ENCODE data around the gene CRB3.
"Not testable (repeated sequence)": the region's sequence is repeated elsewhere in the genome, so short reads cannot be mapped to it uniquely, and the experiment has no call there.

Gene CRB3

DNA sequence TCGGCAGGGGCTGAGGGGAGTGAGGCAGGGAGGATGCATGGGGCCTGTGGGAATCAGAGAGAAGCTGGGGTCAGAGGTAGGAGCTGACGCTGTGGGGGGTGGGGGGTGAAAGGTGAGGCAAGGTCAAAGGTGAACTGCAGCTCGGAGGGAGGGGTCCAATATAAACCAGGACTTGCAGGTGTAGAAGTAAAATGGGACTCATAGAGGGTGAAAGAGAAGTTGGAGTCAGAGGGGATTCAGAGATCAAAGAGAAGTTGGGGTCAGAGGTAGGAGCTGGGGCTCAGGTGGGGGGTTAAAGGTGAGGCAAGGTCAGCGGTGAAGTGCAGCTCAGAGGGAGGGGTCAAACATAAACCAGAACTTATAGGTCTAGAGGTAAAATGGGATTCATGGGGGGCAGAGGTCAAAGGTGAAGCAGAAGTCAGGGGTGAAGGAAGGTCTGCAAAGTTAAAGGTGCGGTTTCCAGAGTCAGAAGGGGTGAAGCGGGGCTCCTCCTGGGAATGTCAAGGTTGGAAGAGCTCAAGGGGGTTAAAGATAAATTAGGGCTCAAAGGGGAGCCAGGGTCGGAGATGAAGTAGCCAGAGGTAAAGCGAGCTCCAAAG, 30.5 kb downstream of the CRB3 start:
- DNase-seq (ENCODE audit: low read depth): no peak

DNA sequence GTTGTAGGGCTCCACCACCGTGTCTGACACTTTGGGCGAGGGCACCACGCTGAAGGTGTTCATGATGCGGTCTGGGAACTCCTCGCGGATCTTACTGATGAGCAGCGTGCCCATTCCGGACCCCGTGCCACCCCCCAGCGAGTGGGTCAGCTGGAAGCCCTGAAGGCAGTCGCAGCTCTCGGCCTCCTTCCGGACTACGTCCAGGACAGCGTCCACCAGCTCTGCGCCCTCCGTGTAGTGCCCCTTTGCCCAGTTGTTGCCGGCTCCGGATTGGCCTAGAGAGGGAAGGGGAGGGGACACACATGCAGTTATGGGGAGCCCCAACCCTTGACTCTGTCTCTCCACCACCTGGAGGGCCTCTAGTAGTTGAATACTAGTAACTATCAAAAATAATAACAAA, 31.9 kb downstream of the CRB3 start:
- no peak for DNase-seq (ENCODE audit: low read depth)

DNA sequence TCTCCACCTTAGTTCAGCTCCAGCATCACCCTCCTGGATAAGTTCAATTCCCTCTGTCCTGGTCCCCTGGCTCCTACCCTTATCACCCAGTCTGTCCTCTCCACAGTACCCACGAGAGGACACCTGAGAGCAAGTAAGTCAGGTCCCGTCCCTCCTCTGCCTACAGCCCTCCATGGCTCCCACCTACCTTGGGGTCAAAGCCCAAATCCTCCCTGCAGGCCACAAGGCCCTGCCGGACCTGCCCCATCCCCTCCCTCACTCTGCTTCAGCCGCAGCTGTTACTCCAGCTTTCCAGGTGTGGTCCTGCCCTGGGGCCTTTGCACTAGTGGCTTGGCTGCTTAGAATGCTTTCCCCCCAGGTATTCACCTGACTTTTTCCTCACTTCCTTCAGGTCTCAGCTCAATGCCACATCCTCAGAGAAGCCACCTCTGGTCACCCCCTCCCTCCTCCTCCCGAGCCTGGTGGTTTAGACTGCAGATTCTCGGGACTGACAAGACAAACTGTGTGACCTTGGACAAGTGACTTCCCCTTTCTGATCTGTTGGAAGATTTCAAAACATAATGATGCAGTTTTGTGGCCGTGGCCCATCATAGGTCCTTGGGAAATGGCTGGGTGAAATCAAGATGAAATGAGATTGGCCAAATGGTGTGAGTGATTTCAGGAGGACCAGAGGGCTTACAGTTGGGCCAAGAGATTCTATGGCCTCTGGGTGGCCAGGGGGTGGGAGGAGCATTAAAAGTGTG, 34.4 kb downstream of the CRB3 start:
- DNase-seq (ENCODE audit: low read depth): no peak

DNA sequence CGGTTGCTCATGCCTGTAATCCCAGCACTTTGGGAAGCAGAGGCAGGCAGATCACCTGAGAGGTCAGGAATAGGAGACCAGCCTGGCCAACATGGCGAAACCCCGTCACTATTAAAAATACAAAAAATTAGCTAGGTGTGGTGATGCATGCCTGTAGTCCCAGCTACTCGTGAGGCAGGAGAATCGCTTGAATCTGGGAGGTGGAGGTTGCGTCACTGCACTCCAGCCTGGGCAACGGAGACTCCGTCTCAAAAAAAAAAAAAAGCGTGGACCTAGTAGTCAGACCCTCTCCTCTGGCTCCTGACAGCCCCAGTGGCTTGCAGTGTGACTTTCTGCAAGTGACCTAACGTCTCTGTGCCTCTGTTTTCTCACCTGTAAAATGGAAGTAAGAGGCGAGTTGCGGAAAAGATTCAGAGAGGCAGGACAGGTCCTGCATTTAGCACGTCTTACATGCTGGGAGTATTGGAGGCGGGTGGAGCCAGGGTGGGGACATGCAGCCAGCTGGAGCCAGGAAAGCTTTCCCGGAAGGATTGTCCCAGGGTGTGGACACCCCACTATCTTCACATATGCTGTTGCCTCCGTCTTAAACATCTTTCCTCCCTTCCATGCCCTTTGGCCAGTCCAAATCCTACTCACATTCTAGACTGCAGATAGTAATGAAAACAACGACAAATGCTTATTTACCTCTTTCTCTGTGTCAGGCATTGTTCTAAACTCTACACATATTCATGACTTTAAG, 35.1 kb downstream of the CRB3 start:
- DNase-seq (ENCODE audit: low read depth): no peak

DNA sequence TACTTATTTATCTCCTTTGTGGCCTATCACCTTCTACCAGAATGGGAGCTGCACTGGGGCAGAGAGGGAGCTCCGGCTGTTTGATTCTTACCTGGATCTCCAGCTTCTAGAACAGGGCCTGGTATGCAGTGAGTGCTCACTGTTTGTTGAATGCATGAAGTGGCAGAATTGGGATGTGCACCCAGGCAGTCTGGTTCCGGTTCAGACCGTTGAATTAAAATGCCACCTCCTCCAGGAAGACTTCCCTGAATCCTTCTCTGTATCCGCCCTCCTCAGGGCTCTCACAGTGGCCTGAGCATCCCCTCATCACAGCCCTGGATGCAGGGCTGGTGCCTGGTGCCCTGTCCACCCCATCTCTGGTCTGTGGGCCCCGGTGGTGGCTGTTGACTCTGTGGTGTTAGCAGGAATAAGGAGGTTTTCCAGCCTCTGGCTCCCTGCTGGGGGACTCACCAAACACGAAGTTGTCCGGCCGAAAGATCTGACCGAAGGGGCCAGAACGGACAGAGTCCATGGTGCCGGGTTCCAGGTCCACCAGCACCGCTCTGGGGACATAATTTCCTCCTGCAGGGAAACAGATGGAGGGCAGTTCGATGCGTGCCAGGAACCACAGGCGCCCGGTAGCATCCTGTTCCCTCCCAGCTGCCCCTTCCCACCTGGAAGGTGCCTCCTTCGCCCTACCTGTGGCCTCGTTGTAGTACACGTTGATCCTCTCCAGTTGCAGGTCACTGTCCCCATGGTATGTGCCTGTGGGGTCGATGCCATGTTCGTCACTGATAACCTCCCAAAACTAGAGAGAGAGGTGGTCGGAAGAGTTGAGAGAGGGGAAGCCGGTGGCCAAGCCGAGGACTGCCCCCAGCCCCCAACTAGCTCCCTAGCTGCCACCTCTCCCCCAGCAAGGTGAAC, 37.0 kb downstream of the CRB3 start:
- no peak for DNase-seq (ENCODE audit: low read depth)

DNA sequence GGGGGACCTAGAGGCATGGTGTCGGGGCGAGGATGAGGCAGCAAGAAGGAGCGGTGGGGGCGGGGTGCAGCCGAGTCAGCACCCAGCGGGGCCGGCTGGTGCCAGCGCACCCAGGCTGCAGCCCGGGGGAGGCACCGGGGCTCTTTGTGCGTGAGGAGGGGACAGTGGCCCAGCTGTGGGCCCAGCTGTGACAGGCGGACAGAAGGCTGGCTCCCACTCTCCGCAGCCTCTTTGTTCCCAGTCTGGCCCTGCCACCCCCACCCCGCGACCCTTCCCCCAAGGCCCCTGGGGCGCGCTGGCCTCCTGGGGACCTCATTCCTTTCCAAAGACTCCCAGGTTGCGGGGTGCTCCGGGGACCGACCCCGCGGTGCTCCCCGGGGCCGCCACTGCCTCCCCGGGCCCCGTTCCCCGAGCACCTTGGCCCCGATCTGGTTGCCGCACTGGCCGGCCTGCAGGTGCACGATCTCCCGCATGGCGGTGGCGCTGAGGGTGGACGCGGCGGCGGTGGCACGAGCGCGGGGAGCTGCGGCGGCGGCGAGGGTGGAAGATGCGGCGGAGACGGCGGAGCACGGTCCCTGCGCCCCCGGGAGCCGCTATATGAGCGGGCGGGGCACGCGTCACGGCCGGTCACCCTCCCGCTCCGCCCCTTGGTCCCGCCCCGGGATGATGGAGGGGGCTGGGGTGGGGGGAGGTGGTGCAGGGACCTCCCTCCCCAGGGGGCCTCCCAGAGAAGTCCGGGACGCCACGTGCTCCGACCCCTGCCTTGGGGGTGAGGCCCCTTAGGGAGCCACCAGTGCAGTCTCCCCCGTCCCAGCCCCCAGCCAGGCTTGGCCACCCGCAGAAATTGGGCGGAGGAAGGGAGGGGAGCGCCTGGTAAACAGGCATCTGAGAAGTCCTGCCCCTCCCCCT, 37.9 kb downstream of the CRB3 start, which contains the start of gene TUBB4A:
Gene TUBB4A, minus strand, starts transcription at position 570 of the 909 bp plus-strand sequence. Its CDS starts 97 bp downstream, at position 473.
- no peak for DNase-seq (ENCODE audit: low read depth)

DNA sequence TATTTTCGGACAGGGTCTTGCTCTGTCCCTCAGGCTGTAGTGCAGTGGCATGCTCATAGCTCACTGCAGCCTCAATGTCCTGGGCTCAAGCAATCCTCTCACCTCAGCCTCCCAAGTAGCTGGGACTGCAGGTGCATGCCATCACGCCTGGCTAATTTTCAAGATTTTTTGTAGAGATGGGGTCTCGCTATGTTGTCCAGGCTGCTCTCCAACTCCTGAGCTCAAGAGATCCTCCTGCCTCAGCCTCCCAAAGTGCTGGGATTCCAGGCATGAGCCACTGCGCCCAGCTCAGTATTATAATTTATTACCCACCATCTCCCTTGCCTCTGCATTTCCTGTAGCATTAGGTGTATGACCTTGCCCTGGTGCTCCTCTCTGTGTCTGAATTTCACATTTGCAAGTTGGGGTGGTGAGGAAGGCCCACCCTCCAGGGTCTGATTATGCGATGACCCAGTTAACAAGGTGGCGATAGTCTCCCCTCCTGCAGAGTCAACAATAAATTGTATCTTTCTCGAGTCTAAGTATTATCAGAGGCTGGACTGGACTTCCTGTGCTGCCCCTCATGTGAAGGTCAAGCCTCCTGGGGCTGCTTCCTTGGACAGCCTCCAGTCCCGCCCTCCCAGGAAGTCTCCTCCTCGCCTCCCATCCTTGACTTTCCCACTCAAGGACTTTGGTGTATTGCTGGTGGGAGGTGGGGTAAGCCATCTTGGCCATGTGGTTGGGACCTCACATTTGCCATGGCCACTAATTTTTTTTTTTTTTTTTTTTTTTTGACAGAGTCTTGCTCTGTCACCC, 39.5 kb downstream of the CRB3 start:
- no peak for DNase-seq (ENCODE audit: low read depth)

DNA sequence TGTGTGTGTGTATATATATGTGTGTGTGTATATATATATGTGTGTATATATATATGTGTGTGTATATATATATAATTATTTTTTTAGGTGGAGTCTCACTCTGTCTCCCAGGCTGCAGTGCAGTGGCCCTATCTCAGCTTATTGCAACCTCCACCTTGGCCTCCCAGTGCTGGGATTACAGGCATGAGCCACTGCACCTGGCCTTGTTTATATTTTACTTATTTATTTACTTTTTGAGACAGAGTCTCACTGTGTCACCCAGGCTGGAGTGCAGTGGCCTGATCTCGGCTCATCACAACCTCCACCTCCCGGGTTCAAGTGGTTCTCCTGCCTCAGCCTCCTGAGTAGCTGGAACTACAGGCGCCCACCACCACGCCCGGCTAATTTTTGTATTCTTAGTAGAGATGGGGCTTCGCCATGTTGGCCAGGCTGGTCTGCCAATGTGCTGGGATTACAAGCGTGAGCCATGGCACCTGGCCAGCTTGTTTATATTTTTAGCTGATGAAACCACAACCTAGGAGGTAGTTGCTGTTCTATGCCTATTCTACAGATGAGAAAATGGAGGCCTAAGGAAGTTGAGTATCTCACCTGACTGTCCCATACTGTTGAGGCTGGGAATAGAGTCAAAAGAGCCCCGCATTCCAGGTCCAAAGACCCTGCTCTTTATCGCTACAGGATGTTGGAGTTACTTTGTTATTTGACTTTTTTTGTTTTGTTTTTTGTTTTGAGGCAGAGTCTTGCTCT, 44.1 kb downstream of the CRB3 start:
- not testable (repeated sequence) for DNase-seq (ENCODE audit: low read depth)

DNA sequence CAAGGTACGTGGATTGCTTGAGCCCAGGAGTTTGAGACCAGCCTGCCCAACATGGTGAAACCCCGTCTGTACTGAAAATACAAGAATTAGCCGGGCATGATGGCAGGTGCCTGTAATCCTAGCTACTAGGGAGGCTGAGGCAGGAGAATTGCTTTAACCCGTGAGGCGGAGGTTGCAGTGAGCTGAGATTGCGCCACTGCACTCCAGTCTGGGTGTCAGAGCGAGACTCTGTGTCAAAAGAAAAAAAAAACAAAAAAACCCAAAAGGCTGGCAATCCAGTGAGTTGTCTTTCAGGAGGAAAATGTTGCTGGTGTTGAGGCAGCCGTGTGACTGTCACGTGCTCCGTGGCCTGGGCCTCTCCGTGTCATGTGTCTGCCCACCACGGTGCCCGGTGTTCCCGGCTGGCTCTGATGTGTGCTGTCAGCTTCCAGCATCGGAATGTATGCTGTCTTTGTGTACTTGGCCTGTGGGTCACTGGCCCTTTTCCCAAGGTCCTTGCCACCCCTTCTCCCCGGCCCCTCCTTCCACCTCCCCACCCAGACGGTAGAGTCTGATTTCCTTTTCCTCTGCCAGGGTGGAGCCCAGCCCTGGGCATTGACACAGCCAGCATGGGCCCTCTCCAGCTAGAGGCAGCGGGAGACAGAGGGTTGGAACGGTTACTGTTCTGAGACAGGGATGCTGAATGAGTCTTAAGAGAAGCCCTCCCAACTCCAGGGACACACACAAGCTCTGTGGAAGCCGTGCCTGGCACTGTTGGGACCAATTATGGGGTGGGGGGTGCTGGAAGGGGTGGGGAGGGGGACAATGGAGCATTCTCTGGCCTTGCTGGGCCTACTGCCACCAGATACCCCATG, 45.3 kb downstream of the CRB3 start:
- DNase-seq (ENCODE audit: low read depth): no peak

DNA sequence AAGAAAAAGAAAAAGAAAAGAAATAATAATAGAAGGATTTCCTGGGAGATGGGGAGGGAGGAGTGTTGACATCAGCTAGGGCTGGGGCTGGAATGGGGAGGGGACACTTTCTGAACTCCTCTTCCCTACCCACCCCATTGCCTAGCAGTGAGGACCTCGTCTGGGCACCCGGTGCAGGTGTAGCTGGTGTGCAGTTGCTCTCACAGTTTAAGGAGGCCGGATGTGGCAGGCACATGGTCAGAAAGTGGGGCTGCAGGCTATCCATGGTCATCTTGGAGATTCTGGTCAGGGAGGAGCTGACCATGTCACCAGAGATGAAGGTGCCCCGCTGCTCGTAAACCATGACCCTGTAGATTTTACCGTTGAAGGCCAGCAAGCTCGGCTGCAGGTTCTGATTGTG, 46.5 kb downstream of the CRB3 start:
- no peak for DNase-seq (ENCODE audit: low read depth)

DNA sequence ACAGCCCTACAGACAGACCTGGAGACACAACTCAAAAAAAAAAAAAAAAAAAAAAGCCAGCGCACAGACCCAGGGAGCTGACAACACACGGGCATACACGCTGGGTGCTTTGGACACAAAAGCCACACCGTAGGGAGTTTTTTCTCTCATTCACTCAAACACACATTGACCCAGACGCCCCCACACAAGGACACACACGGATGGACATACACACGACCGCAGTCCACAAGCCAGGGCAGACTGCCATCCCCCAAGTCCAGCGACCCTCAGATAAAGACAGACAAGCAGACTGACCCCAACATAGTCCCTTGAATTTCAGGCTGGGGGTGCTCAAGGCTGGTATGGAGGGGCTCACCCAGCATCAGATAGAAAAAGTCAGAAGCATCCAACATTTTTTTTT, 50.0 kb downstream of the CRB3 start:
- no peak for DNase-seq (ENCODE audit: low read depth)

DNA sequence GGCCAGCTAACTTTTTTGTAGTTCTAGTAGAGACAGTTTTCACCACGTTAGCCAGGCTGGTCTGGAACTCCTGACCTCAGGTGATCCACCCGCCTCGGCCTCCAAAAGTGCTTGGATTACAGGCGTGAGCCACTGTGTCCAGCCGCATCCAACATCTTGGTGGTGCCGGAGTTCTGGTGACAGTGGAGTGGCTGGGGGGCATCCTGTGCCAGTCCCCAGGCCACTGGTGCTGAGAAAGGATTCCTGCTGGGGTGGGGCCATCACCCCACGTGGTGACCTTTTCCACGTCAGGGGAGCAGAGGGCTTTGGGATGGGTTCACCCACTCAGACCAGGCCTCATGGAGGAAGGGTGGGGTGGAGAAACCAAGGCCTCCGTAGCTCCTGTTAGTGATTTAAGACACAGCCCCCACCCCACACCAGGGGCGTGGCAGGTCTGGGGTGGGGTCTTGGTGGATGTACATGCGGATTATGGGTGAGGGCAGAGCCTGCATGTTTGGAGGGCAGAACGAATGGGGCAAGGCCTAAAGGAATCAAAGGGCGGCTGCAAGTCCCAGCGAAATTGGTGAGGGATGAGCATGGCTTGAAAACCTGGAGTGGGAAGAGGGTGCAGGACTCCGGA, 51.0 kb downstream of the CRB3 start:
- no peak for DNase-seq (ENCODE audit: low read depth)

DNA sequence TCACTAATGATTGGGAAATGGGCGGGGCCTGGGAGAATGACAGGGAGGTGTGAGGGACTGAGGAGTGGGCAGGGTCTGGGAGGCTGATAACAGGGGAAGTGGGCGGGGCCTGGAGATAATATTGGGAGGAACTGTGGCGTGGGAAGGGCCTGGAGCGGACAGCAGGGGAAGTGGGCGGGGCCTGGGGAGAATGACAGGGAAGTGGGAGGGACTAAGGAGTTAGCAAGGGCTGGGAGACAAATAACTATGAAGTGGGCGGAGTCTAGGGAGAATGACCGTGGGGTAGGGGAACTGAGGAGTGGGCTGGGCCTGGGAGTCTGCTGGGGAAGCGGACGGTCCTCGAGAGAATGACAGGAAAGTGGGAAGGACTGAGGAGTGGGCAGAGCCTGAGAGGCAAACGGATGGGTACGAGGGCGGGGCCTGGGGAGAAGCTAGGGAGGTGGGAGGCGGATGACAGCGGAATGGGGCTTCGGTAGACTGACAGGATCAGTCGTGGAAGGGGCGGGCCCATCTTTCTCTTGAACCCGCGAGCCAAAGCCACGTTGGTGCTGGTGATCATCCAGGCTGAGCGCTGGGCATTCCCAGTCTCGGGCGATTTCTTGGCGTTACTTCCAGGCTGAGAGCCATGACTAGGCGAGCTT, 52.1 kb downstream of the CRB3 start:
- DNase-seq (ENCODE audit: low read depth): peak; percentile 60

All from activated T-cell treated with anti-CD3 and anti-CD28 coated beads for 24 hours (primary cell).